Ureter (tissue), 1 donor: ENCODE data around the gene BEST3. TPM values are rescaled to one million over a fixed set of nuclear protein-coding genes. Genes with fewer than 3 reads are reported as not detected.

Experiments
- total RNA-seq: library from RNA; stranded (reverse); gene quantifications from one replicate; pipeline ENCODE4 v1.2.4, GENCODE V29; 2023
- donor health status: DM: yes; HTN: yes; CAD: no.

Gene BEST3
- total RNA-seq, 1 donor from 2014 or later = not detected

Other genes starting within 250 kb of the BEST3 start
- 38.2 TPM for gene FRS2, start 228.9 kb downstream of the BEST3 start, total RNA-seq
- gene CCT2, start 113.8 kb downstream of the BEST3 start, total RNA-seq = 132 TPM
- gene LRRC10, start 88.4 kb downstream of the BEST3 start, total RNA-seq = not detected
- 19.4 TPM for gene RAB3IP, start 39.6 kb upstream of the BEST3 start, total RNA-seq
- gene MYRFL, start 125.9 kb upstream of the BEST3 start, total RNA-seq = not detected